HUDEP-2 (cell line): ENCODE data around the gene ACYP2.
A peak's percentile ranks its signal among the peaks of the same experiment; 100 is the strongest.
"Not testable (repeated sequence)": the region's sequence is repeated elsewhere in the genome, so short reads cannot be mapped to it uniquely, and the experiment has no call there.

Experiments
- DNase-seq, 76 experiments: peaks; one replicate each; lab custom pipeline; 2025; ENCODE audit not compliant: unreplicated experiment in 76 of 76; lab: John Stamatoyannopoulos, UW

ACYP2 gene

DNA sequence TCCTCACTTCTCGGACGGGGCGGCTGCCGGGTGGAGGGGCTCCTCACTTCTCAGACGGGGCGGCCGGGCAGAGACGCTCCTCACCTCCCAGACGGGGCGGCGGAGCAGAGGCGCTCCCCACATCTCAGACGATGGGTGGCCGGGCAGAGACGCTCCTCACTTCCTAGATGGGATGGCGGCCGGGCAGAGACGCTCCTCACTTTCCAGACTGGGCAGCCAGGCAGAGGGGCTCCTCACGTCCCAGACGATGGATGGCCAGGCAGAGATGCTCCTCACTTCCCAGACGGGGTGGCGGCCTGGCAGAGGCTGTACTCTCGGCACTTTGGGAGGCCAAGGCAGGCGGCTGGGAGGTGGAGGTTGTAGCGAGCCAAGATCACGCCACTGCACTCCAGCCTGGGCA lies 19.3 kb upstream of the ACYP2 start:
- not testable (repeated sequence) for DNase-seq

DNA sequence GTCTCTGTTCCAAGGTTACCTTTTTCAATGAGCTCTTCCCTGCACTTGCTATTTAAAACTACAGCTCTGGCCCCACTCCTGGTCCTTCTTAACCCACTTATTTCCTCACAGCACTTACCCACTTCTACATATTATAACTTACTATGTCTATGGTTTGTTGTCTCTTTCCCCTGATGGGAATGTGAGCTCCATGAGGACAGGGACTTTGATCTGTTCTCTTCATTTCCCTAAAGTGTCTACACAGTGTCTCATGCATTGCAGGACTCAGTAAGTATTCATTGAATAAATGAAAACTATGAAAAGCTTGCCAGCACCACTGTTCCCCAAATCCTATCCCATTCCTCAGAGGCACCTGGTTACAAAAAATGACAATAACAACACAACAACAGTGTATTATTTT lies 18.3 kb upstream of the ACYP2 start:
- DNase-seq, result no peak

DNA sequence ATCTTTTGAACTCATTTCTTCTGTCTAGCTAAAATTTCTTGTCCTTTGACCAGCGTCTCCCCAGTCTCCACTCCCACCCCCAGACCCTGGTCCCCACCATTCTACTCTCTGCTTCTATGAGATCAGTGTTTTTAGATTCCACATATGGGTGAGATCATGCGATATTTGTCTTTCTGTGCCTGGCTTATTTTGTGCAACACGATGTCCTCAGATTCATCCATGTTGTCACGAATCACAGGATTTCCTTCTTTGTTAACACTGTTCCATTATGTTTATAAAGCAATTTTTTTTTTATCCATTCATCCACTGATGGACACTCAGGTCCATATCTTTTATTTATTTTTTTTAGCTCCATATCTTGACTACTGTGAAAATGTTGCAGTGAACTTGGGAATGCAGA lies 16.0 kb upstream of the ACYP2 start:
- DNase-seq, result no peak

DNA sequence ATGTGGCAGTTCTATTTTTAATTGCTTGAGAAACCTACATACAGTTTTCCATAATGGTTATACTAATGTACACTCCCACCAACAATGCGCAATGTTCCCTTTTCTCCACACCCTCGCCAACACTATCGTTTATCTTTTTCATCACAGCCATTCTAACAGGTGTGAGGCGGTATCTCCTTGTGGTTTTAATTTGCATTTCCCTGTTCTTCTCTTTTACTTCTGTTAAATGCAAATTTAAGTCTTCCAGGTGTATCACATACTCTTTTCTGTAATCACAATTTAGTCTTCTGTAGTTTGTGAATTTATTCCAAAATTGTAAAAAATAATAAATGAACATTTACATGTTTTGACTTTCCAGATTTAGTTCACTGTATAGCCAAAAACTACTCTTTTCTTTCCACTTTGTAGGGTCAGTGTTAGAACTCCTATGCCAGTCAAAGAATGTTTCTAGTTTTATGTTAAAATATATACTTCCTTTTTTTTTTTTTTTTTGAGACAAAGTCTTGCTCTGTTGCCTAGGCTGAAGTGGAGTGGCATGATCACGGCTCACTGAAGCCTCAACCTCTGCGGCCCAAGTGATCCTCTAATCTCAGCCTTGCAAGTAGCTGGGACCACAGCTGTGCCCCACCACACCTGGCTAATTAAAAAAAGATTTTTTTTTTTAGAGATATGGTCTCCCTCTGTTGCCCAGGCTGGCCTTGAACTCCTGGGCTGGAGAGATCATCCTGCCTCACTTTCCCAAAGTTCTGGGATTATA lies 15.4 kb upstream of the ACYP2 start:
- no peak for DNase-seq

DNA sequence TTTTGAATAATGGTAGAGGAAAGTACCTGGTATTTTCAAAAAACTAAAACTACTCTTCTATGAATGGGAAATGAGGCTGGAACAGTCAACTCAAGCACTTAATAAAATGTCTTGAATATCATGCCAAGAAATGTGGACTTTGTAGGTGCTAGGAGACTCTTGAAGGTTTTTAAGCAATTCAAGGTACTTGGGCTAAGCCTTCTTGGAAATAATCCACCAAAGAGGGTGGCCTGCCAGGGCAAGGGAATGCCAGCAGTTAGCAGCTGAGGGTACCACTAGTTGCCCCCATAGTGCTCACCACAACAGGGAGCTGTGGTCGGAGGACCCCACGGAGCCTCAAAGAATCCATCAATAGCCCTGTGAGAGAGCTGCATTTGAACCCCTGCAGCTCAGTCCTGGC lies 14.6 kb upstream of the ACYP2 start:
- no peak for DNase-seq

DNA sequence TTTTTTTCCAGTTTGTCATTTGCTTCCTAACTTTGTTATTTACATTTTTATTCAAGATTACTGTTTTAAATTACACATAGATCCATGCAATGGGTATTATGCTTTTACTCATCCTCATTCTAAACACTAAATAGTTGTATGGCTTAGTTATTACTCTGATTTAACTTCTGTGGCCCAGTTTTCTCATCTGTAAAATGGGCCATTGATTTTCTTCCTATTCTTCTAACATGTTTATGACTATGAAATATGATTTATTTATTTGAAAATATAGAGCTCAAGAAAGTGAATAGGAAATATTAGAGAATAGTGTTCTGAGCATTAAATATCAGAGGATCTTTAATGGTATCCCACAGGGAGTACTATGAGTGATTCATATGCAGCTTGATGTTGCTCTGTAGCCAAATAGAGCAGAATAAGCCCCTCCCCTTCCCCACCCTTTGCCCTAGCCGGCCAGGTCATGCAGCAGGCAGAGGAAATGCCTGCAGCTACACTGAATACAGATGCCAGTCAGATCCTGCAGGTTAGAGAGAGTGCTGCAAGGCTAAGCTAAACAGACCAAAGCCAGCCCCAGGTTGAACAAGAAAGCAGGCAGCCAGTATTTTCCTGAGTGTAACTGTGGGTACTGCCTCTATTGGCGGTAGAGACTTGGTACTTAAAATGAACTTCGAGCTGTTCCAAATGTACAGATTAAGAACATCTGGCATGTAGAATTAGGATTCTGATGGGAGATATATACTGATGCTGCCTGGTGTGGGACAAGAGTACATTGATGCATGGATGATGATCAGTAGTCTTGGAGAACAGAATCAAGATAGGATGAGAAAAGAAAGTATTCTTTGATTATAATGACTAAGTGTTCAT lies 11.7 kb upstream of the ACYP2 start:
- DNase-seq, result peak in 49 of 76 experiments; percentile 4 to 70 (median 34)

DNA sequence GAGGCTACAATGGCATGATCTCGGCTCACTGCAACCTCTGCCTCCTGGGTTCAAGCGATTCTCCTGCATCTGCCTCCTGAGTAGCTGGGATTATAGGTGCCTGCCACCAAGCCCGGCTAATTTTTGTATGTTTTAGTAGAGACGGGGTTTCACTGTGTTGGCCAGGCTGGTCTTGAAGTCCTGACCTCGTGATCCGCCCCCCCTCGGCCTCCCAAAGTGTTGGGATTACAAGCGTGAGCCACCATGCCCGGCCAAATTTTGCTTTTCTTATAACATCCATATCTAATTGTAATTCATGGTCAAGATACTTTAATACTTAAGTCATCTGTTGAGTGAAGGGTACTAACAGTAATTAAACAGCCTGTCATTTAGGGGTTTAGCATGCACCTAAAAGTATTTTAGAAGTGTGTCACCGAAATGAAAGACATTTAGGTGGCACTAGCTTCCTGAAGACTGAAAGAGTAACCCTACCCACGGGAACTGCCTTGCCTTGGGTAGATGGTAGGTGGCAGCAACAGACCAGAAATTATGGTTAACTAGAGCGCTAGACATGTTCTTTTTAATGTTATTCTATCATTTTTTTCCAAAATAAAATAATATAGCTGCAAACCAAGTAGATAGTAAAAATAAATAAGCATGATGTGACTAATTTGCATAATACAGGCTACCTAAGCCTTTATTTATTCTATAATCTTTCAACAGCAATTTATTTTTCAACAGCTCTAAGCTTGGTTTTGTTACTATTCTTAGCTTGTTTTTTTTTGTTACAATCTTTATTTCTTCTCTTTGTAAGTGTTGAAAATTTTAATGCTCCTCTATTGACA lies 8.6 kb upstream of the ACYP2 start:
- peak in 37 of 76 experiments; percentile 4 to 60 (median 31) for DNase-seq

DNA sequence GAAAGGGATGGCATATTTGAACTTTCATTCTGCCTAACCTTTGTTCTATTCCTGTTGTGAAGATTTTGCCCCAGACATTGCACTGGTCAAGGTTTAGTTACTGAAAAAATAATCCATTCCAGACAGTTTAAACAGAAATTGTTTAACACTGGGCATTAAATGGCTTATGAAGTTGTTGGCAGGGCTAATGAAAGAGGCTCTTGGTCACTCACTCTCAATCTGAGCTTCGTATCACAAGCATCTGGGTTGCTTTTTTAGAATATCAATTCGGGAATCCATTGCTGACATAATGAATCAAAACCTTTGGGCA lies 8.0 kb upstream of the ACYP2 start:
- DNase-seq, result no peak

DNA sequence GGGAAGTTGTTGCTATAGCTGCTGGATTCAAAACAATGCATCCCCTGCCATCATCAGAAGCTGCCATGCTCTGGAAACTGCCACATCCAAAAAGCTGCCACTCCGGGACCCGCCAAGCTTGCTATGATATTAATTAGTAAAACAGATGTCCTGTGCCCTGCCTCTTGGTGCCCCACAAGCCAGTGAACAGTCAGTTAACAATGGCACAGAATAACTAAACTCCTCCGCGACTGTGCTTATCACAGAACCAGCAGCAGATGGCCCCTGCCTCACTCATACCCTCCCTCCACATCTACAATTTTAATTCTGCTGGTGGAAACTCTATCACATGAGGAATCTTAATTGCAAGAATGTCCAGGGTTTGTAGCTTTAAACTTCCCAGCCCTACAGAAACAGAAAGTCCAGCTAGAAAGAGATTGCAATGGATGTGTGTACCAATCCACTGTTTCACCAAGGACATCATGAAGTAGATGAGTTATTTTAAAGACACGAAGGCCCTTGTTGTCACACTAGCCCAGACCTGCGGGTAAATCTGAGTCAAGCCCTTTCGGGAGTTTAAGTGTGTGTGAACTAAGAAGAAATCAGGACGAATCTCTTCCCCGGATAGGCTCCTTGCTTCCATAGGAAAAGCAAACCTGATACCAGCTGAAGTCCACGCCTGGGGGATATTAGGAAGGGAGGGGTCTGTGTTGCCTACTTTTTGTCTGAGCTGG lies 7.4 kb upstream of the ACYP2 start:
- peak in 7 of 76 experiments; percentile 1 to 39 (median 24) for DNase-seq

DNA sequence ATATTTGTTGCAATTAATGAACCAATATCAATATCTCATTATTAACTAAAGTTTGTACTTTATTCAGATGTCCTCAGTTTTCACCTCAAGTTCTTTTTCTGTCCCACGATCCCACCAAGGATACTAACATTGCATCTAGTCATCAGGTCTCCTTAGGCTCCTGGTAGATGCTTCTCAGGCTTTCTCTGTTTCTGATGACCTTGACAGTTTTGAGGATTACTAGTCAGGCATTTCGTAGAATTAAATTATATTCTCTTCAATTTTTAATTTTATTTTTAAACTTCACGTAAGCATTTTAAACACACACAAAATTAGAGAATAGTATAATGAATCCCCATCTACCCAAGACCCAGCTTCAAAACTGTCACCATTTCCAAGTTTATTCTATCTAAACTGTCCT lies 5.6 kb upstream of the ACYP2 start:
- DNase-seq, result no peak

DNA sequence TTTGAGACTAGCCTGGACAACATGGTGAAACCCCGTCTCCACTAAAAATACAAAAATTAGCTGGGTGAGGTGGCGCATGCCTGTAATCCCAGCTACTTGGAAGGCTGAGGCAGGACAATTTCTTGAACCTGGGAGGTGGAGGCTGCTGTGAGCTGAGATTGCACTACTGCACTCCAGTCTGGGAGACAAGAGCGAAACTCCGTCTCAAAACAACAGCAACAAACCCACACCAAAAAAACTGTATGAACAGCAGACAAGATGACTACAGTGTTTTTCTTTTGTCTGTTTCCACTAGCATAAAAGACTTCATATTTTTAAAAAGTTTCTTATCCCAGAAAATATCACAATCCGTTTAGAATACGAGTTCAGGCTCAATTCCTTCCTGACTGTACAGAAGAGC lies 936 bp upstream of the ACYP2 start:
- DNase-seq, result peak in 1 of 76 experiments; percentile 11

DNA sequence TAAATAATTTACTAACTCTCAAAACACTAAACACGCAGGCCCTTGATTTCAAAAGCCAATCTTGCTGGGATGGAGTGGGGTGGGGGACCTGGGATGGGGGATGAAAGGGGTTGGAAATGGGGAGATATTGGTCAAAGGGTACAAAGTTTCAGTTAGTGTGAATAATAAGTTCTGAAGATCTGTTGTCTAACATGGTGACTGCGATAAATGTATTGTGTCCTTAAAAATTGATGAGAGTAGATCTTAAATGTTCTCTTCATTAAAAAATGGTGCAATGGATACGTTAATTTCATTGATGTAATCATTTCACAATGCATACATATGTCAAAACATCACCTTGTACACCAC lies 505 bp upstream of the ACYP2 start:
- DNase-seq, result no peak

DNA sequence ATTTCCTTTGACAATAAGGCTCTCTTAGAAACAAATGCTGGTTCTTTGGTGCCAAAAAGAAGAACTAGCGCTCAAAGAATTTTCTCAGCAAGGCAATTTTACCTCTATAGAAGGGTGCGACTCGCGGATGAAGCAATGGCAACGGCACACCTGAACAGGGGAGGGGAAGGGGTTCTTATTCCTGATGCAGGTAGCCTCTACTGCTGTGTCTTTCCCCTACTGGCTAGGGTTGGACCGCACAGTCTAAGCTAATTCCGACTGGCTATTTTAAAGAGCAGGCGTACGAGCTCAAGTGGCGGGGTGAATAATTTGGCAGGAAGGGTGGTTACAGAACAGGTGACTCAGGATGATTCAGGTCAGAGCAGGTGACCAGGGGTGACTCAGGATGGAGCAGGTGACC lies 1.2 kb downstream of the ACYP2 start:
- DNase-seq, result not testable (repeated sequence)

DNA sequence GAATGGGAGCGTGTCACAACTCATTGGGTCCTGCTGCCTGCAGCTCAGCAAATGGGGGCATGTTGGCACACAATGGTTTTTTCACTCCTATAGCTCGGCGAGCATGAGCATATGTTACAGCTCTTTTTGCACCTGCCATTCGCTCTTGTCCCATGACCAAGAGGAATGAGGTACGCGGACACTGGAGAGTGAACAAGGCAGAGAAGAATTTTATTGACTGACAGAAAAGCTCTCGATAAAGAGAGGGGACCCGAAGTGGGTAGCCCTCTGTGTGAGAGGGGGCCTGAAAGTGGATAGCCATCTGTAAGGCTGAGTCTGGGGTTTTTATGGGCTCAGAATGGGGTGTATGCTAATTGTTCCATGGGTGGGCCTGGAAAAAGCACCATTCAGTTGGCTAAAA lies 5.5 kb downstream of the ACYP2 start:
- DNase-seq, result no peak

DNA sequence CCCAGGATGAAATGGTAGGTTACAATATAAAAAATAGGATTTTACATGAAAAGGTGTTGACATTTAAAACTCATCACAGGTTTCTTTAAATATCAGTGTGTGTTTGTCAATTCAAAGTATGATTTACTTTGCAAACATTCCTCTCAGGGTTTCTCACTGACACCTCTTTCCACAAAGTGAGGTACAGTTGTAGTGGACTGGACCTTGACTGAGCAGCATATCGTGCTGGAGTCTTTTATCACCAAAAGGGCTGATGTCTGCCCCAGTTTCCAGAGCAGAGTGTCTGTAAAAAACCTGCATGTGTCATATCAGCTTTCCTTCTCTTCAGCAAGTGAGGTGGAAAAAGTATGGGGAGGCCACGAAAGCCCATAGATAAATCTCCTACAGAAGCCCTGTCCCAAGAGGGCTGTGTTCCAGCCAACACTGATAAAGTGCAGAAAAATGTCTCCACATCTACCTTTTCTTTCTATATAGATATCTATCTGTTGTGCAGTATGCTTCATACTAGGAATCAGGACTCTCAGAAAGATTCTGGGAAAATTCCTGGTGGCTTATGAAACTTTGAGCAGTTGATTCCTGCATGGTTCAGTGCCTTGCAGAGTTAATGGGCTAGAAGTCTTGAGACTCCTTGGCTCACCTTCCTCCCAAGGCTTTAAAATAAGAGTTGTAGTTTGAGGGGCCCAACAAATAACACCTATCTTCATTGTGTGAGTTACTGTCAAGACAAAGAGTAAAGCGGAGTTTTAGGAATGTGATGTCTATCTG lies 6.9 kb downstream of the ACYP2 start:
- peak in 2 of 76 experiments; percentile 5 to 41 for DNase-seq

DNA sequence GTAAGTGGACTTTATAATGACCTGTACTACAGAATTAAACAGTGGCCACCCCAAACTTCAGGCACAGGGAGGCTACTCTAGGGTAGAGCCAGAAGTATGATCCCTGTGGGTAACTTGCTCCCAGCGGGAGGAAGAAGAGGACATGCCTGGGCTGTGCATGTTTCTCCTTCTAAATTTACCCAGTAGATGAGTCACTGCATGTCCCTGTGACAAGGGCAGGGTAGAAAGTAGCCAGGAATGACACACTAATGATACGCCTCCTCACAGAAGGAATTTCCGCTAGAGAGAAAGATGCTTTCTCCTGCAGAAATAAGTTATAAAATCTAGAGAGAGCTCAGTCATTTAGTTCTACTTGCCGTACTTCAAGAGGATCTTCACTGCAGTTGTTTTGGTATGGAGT lies 7.5 kb downstream of the ACYP2 start:
- DNase-seq, result no peak

DNA sequence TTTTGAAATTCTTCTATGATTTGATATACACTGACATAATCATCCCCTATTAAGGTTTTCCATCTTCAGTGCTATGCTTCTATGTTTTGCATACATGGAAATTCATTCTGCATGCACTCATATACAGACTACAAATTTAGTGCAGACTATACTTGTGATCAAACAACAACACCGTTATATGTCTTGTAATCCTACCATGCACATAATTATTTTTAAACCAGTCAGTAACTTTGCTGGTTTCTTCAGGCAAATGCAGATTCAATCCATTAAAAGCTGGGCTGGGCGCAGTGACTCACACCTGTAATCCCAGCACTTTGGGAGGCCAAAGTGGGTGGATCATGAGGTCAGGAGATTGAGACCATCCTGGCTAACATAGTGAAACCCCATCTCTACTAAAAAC lies 11.8 kb downstream of the ACYP2 start:
- DNase-seq, result not testable (repeated sequence)

DNA sequence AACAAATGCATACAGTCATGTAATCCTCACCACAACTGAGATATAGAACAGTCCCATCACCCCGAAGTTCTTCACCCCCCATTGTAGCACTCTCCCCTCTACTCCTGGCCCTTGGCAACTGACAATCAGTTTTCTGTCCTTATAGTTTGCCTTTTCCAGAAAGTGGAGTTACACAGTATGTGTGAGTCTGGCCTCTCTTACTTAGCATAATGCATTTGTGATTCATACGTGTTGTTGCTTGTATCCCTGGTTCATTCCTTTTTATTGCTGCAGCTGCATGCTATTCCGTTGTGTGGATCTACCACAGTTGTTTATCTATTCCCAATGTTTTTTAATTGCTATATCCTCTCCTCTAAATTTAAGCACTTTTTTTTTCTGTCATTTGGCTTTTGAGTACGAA lies 17.6 kb downstream of the ACYP2 start:
- no peak for DNase-seq

DNA sequence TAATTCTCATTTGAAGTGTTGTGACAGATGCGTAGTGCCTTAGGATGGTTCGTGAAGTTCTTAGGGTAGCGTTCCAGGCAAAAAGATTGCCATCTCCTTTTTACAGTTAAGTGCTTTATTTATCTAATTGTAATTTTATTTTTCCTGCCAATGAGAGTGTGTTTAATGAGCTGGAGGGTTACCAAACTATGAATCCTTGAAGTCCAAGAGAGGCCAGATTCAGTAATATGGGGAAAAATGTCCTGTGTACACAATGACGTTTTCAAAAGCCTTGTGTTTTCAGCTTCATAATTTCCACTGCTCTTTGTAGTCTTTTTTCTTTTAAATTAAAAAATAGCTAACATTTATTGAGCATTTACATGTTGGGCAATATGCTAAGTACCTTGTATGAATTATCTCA lies 23.8 kb downstream of the ACYP2 start:
- DNase-seq, result no peak

DNA sequence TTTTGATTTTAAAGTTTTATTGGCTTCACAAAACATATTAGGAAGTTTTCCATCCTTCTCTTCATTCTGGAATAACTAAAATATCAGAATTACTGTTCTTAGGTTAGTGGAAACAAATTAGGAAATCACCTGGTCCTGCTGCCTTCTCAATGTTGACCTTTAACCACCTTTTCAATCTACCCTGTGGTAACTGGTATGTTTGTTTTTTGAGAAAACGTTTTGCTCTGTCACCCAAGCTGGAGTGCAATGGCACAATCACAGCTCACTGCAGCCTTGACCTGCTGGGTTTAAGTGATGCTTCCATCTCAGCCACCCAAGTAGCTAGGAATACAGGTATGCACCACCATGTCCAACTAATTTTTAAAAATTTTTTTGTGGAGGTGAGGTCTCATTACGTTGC lies 28.4 kb downstream of the ACYP2 start:
- no peak for DNase-seq
